Retina (tissue), 1 donor: ENCODE data around the gene BAZ1A.
A peak's percentile ranks its signal among the peaks of the same experiment; 100 is the strongest.

Experiments used
- DNase-seq: peaks from one replicate; pipeline ENCODE4 v3.0.0-alpha.2; 2016

Gene BAZ1A

DNA sequence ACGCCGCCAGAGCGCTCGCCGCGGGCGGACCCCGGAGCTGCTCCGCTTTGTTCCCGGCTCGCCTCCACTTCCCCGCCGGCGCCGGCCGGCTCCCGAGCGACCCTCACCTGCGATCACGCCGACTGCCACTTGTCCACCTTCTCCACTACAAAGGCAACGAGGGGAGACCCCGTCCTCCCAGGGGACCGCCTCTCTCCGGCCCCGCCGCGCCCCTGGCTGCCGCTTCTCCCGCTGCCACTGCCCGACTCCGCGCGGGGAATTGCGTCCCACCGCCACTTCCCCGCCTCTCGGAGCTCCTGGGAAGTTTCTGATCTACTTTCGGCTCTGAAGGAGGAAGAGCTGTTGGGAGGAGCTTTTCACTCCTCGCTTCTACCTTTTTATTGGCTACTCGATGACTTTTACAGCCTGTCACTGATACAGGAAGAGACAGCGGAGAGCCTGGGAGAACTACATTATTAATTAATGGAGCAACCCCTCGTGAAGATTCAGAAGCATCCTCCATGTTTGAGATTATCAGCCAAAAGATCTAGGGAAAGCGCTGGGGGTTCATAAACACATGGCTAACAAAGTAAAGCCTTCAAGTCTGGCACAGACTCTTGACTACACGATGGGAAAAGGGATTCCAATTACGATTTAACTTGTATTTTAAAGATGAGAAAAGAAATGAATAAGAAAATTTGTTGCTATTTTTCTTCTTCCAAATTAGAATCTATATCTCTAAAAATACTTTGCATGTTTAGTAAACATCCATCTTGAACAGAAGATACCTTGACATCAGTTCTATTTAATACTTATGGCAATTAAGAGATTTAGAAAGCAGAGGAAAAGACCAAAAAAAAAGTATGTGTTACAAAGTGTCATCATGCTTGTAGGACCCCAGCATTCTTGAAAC, at the start of gene BAZ1A:
Gene BAZ1A, minus strand, starts transcription at position 330 of the 892 bp plus-strand sequence. CDS start 756 bp downstream, outside the sequence.
- DNase-seq: peak; percentile 91

DNA sequence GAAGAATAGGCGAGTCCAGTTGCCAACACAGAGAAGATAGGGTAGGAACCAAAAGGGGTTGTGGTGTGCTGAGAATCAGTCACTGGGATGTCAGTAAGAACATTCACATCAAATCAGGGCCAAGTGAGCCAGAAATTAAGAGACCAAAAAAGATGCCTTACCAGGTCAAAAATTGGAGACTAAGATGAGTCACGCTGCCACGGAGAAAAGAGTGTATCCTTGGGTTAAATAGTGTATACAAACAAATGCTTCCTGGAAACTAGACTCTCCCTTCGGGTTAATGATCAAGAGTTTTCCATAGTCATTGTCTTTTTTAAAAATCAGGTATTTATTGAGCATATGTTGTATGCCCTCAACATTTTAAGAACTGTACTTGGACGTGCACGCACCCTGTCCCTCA, 45.2 kb upstream of the BAZ1A start:
- DNase-seq: no peak

- no peak for DNase-seq
Measured at GRCh38 chr14:34913619-34914018, 38.5 kb upstream of the BAZ1A start.

- no peak for DNase-seq
Measured at GRCh38 chr14:34912966-34913365, 37.8 kb upstream of the BAZ1A start.

GRCh38 chr14:34912182-34912581, 37.0 kb upstream of the BAZ1A start:
- no peak for DNase-seq

GRCh38 chr14:34911209-34912150, 36.3 kb upstream of the BAZ1A start:
- DNase-seq: no peak

DNA sequence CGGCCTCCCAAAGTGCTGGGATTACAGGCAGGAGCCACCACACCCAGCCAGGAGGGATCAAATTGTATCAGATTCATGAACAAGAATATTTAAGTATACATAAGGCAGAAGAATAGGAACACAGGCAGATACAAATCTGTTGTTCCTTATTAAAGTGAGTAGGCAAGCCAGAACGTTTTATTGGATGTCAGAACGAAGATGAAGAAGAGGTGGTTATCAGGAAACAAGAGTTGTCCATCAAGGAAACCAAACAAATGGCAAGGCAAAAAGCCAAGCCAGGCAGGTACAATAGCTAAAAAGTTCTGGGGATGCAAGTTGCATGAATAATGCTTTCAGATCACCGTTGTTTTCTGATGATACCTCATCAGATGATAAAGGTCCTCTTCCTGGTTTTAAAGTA, 31.1 kb upstream of the BAZ1A start:
- DNase-seq: no peak

DNA sequence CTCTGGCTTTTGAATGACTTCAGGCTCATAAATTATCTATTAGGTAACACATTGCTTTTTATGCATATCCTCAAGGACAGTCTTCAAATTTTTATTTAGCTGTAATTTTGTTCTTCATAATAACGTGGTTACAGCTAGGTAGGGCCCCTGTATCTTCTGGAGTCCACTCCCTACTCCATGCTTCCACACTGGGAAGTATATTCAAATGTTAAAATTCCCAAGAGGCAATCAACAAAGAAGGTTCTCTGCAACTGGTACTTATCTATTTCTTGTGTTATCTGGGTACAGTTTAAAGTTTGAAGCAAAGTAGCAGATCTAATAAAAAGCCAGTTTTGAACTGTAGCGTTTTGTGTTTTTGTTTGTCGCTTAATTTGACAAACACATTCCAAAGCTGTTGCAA, 20.1 kb upstream of the BAZ1A start:
- no peak for DNase-seq

GRCh38 chr14:34890937-34891336, 15.8 kb upstream of the BAZ1A start:
- no peak for DNase-seq

DNA sequence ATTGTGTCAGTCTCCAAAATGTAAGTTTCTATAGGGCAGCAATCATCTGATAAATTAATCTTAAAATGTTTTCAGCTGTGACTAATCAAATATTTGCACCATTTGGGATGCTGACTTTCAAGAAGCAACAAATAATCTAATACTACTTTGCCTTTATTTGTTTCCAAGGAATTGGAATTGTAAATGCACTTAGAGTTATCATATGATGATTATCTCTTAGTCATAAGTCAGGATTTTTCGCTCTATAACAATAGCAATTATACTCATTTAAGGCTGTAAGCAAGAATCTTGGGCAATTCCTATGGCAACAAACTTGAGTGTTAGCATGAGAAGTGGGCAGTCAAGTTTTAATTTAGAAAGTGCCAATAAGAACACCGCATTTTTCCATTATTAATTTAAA, 13.0 kb upstream of the BAZ1A start:
- DNase-seq: no peak

DNA sequence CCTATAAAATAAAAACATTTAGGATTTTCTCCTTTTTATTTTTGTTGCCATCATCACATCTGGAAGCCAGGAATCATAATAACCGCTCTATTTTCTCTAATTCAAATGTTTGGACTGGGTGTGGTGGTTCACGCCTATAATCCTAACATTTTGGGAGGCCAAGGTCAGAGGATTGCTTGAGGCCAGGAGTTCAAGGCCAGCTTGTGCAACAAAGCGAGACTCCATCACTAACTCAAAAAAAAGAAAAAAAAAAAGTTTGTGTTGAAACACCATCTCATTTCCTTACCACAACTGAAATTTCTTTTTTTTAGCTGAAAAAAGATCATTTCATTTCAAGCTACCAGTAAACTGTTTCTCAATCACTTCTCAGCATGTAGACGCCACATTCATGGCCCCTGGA, 8.8 kb upstream of the BAZ1A start:
- DNase-seq: no peak

- DNase-seq: no peak
Measured at GRCh38 chr14:34874386-34875030, 652 bp downstream of the BAZ1A start.

DNA sequence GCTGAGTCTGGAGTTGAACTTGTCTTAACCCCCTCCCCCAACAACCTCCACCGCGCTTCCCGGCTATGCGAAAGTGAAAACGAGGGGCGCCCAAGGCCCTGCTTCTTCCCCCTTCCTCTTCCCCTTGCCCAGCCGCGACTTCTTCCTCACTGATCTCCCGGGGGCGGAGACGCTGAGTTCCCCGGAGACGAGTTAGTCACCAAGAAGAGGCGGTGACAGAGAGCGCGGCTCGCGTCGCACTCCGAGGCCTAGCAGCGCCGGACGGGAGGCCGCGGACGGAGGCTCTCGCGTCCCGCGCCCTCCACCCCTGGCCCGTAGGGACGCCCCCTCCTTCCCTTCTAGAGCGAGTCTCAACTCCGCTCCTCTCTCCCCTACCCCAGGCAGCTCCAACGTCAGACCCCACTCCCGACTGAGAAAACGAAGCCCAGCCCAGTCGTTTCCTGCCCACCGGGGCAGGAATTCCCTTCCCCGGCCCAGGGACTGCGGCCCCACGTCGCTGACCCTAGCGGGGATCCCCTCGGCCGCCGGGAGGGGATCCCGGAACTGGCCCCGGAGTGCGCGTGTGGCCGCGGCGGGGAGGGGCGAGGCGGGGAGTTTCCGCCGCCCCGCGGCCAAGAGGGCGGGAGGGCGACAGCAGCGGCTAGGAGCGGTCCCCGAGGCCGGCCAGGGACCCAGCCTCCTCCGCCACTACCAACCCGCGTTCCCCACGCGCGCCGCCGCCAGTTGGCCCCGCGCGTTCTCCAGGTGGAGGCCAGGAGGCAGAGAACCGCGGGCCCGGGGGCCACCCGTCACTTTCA, 1.4 kb downstream of the BAZ1A start:
- peak; percentile 92 for DNase-seq

DNA sequence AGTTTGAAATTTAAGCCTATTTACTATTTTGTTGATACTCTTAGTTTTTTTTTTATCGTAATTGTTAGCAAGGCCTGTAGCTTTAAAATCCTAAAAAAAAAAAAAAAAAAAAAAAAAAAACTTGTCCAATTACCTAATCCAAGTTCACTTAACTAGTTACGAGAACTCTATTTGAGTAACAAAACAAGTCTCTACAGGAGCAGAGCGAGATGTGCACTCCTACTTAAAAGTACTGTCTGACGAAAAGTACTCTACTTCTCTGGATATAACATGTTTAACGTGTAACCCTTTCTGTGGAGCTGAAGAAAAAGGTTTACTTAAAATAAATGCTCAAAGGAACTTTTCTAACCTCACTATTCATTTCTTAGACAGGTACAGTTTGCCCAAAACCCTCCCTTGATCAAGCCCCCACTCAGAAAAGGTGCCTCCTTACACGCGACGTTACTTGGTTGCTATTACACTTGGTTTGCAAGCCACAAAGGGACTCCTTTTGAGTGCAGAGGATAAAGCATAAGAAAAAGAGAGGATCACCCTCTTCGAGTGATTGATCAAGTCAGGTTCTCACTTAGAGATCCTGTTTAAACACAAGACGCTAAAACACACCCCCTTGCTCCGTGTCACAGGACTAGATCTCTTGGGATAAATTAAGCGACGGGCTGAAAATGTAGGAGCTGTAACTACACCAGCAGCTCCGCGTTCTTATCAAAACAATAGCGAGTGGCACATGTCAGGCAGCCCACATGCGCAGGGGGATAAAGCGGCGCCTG, 2.2 kb downstream of the BAZ1A start:
- no peak for DNase-seq

- DNase-seq: no peak
Measured at GRCh38 chr14:34867199-34867598, 8.0 kb downstream of the BAZ1A start.

- no peak for DNase-seq
Measured at GRCh38 chr14:34865889-34866574, 9.1 kb downstream of the BAZ1A start.

DNA sequence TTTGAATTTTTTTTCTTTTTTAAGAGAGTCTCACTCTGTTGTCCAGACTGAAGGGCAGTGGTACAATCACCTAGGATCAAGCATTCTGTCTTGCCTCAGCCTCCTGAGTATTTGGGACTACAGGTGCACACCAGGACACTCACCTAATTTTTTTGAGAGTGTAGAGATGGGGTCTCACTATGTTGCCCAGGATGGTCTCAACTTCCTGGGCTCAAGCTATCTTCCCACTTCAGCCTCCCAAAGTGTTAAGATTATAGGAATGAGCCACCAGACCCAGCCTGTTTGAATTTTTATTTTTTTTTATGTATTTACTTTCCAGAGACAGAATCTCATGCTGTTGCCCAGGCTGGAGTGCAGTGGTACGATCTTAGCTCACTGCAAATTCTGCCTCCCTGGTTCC, 11.3 kb downstream of the BAZ1A start:
- DNase-seq: no peak

DNA sequence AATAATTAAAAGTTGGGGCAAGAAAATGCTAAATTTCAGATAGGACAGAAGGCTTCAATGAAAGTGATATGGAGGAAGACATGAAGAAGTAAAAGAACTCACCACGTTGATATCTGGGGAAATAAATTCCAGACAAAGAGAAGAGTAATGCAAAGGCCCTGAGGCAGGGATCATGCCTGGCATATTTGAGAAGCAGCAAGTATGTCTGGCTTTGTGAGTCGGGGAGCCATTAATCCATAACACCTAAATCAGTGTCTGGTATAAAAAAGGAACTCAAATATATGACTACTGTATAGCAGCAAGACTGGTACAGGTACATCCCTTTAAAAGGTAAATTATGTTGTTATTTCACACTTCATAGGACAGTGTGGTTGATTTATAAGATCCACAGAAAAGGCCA, 16.4 kb downstream of the BAZ1A start:
- DNase-seq: no peak

DNA sequence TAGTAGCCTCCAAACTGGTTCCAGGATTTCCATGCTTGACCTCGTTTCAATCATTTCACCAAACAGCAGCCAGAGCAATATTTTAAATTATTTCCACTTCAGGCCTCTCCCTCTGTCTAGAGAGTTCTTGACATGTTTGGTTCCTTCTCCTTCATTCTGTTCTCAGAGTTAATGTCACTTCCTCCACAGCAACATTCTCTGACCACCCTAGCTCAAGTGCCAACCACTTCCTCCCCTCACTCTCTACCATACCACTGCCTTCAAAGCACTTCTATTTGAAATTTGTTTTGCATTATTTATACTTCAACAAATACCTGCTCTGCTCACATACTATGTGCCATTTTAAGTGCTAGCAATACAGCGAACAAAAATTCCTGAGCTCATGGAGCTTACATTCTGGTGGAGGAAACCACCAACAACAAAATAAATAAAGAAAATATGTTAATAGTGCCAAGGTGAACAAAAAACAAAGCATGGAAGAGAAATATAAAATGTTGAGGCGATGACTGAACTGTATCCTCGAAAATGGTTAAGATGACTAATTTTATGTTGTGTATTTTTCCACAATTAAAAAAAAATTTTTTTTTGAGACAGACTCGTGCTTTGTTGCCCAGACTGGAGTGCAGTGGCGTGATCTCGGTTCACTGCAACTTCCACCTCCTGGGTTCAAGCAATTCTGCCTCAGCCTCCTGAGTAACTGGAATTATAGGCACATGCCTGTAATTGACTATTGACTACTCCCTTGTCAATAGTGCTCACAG, 17.3 kb downstream of the BAZ1A start:
- DNase-seq: no peak

GRCh38 chr14:34853041-34853440, 22.1 kb downstream of the BAZ1A start:
- no peak for DNase-seq
